ENCODE results near the gene PDIA4. TPM values are rescaled to one million over a fixed set of nuclear protein-coding genes. Genes with fewer than 3 reads are reported as not detected.

Gene PDIA4
- total RNA-seq, 1 donor from 2014 or later: 142 TPM

GRCh38 chr7:149022756-149023360, 5.4 kb downstream of the PDIA4 start:
- H3K36me3 ChIP-seq: no peaks in the 10 kb centered on the region
- H3K9me3 ChIP-seq (ENCODE audit: low read depth): no peaks in the 10 kb centered on the region
- DNase-seq (ENCODE audit: low spot score): no peak
- H3K9me3 Mint-ChIP-seq: no peaks in the 10 kb centered on the region
- H3K4me1 ChIP-seq: peaks cover 8% of the 10 kb centered on the region
- peak overlapping the region; percentile 53 for H3K27ac ChIP-seq
- H3K79me2 ChIP-seq (ENCODE audit: low read depth): peaks cover 80% of the 10 kb centered on the region
- no peaks in the 10 kb centered on the region for H3K27me3 ChIP-seq
- peaks cover 23% of the 10 kb centered on the region for H3K36me3 Mint-ChIP-seq
- peaks cover 3% of the 10 kb centered on the region for H3F3A ChIP-seq (ENCODE audit: low read depth)
- H2AFZ ChIP-seq (replicated peaks): no peak overlapping the region
- H4K20me1 ChIP-seq (ENCODE audit: low read depth): peaks cover 65% of the 10 kb centered on the region
- no peak for TF ChIP-seq CTCF (IDR thresholded peaks at IDR 0.05)
- H3K4me2 ChIP-seq: no peak overlapping the region
- H3K27ac Mint-ChIP-seq: peak overlapping the region; percentile 62
- H3K4me3 ChIP-seq: no peak overlapping the region
- peak overlapping the region; percentile 32 for H3K9ac ChIP-seq
- H3K4me1 Mint-ChIP-seq: peaks cover 24% of the 10 kb centered on the region
- H3K27me3 Mint-ChIP-seq (ENCODE audit: insufficient read depth, low read depth): peaks cover 2% of the 10 kb centered on the region
- peak overlapping the region; percentile 3 for H3K4me3 Mint-ChIP-seq

- Mint-ChIP-seq H3K4me1 (peaks cover 15% of the 10 kb centered on the region), H3K36me3 (peaks cover 26% of the 10 kb centered on the region), H3K9me3 (no peaks in the 10 kb centered on the region), H3K4me3 (no peak overlapping the region), H3K27me3 (ENCODE audit: insufficient read depth, low read depth) (no peaks in the 10 kb centered on the region), H3K27ac (no peak overlapping the region)
- H3K9me3 ChIP-seq (ENCODE audit: low read depth): no peaks in the 10 kb centered on the region
- no peak overlapping the region for H3K9ac ChIP-seq
- H2AFZ ChIP-seq (replicated peaks): no peak overlapping the region
- TF ChIP-seq EZH2 (IDR thresholded peaks at IDR 0.05) (no peak), EZH2phosphoT487 (IDR thresholded peaks at IDR 0.05) (no peak), CTCF (IDR thresholded peaks at IDR 0.05) (no peak)
- H4K20me1 ChIP-seq (ENCODE audit: low read depth): peaks cover 54% of the 10 kb centered on the region
- peaks cover under 1% of the 10 kb centered on the region for H3K4me1 ChIP-seq
- H3K4me2 ChIP-seq: no peak overlapping the region
- H3K4me3 ChIP-seq: no peak overlapping the region
- no peak overlapping the region for H3K27ac ChIP-seq
- peaks cover 68% of the 10 kb centered on the region for H3K79me2 ChIP-seq (ENCODE audit: low read depth)
- H3K27me3 ChIP-seq: no peaks in the 10 kb centered on the region
- no peaks in the 10 kb centered on the region for H3K36me3 ChIP-seq
- H3F3A ChIP-seq (ENCODE audit: low read depth): no peaks in the 10 kb centered on the region
- no peak for DNase-seq (ENCODE audit: low spot score)
These were observed 6.6 kb downstream of the PDIA4 start for GRCh38 chr7:149021725-149022062.

- Histone ChIP-seq H3K4me2 (no peak overlapping the region), H3K9me3 (ENCODE audit: low read depth) (no peaks in the 10 kb centered on the region), H4K20me1 (ENCODE audit: low read depth) (peaks cover 42% of the 10 kb centered on the region), H3K9ac (no peak overlapping the region), H3K79me2 (ENCODE audit: low read depth) (peaks cover 56% of the 10 kb centered on the region), H2AFZ (replicated peaks) (no peak overlapping the region), H3K27me3 (no peaks in the 10 kb centered on the region), H3F3A (ENCODE audit: low read depth) (no peaks in the 10 kb centered on the region), H3K36me3 (no peaks in the 10 kb centered on the region), H3K27ac (no peak overlapping the region), H3K4me1 (no peaks in the 10 kb centered on the region), H3K4me3 (no peak overlapping the region)
- TF ChIP-seq CTCF (IDR thresholded peaks at IDR 0.05): no peak
- TF ChIP-seq EZH2phosphoT487 (IDR thresholded peaks at IDR 0.05): no peak
- no peak for TF ChIP-seq EZH2 (IDR thresholded peaks at IDR 0.05)
- no peak overlapping the region for H3K27ac Mint-ChIP-seq
- H3K4me3 Mint-ChIP-seq: no peak overlapping the region
- H3K36me3 Mint-ChIP-seq: peaks cover 27% of the 10 kb centered on the region
- no peak for DNase-seq (ENCODE audit: low spot score)
- H3K9me3 Mint-ChIP-seq: no peaks in the 10 kb centered on the region
- H3K4me1 Mint-ChIP-seq: peaks cover 7% of the 10 kb centered on the region
- no peaks in the 10 kb centered on the region for H3K27me3 Mint-ChIP-seq (ENCODE audit: insufficient read depth, low read depth)
These were observed 7.8 kb downstream of the PDIA4 start for GRCh38 chr7:149020483-149020882.

Data from neural progenitor cell (in vitro differentiated cells).